Measurements from ENCODE around the gene CFAP157.

DNA sequence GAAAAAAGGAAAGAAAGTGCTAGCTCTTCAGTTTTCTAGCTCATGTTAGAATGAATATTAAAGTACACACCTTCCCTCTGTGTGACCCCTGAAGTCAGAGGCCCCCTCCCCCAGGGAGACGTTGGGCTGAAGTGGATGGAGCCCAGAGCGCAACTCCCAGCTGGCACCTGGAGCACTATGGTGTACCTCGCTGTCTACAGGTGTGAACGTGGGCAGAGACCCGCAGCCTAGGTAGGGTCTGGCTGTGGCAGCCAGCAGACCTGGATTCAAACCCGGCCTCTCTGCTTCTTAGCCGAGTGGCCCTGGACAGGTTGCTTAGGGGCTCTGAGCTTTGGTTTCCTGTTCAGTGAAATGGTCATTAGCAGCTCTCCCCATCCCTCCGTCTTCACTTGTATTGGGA, 22.0 kb downstream of the CFAP157 start:
- TF ChIP-seq POLR2A (IDR thresholded peaks at IDR 0.05), result no peak
- TF ChIP-seq, protein P1, sequence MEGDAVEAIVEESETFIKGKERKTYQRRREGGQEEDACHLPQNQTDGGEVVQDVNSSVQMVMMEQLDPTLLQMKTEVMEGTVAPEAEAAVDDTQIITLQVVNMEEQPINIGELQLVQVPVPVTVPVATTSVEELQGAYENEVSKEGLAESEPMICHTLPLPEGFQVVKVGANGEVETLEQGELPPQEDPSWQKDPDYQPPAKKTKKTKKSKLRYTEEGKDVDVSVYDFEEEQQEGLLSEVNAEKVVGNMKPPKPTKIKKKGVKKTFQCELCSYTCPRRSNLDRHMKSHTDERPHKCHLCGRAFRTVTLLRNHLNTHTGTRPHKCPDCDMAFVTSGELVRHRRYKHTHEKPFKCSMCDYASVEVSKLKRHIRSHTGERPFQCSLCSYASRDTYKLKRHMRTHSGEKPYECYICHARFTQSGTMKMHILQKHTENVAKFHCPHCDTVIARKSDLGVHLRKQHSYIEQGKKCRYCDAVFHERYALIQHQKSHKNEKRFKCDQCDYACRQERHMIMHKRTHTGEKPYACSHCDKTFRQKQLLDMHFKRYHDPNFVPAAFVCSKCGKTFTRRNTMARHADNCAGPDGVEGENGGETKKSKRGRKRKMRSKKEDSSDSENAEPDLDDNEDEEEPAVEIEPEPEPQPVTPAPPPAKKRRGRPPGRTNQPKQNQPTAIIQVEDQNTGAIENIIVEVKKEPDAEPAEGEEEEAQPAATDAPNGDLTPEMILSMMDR (IDR thresholded peaks at IDR 0.05), result no peak

Measured in uterus (tissue), 2 donors.